Mammary epithelial cell (primary cell): ENCODE measurements around the gene DHRS7B.
"Not testable (repeated sequence)": the region's sequence is repeated elsewhere in the genome, so short reads cannot be mapped to it uniquely, and the experiment has no call there.

Experiments used
- CTCF ChIP-seq, 2 donors: IDR thresholded peaks in 1 of 2; conservative IDR thresholded peaks in 1 of 2; 2 replicates each; pipeline ENCODE4 v1.5.1; 2011 to 2012; ENCODE audit warnings: inconsistent platforms in 2 of 2, low read length in 2 of 2, mild to moderate bottlenecking in 2 of 2, control low read depth in 1 of 2, low read depth in 1 of 2; ENCODE audit not compliant: insufficient read depth in 1 of 2; ENCODE audit errors: extremely low read depth in 1 of 2
- EZH2 ChIP-seq: IDR thresholded peaks from 2 replicates; pipeline ENCODE4 v1.6.1; 2012; ENCODE audit warnings: low read length, inconsistent platforms, borderline replicate concordance

DNA sequence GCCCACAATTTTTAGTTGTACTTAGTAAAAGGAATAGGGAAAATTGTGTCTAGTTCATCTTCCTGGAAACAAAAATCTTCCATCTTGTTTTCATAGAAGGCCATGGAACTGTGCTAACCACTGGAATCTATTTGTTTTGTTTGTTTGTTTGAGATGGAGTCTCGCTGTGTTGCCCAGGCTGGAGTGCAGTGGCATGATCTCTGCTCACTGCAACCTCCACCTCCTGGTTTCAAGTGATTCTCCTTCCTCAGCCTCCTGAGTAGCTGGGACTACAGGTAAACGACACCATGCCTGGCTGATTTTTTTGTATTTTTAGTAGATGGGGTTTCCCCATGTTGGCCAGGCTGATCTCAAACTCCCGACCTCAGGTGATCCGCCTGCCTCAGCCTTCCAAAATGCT lies 2.2 kb upstream of the DHRS7B start:
- TF ChIP-seq CTCF (conservative IDR thresholded peaks at IDR 0.05 in 1 of 2, IDR thresholded peaks at IDR 0.05 in 1 of 2; ENCODE audit: extremely low read depth in 1 of 2, insufficient read depth in 1 of 2, low read depth in 1 of 2, low read length in 2 of 2); EZH2: not testable (repeated sequence)
